Mucosa of rectum (tissue), 2 donors: Measurements from ENCODE around the gene CEP162.
"Not testable (repeated sequence)": the region's sequence is repeated elsewhere in the genome, so short reads cannot be mapped to it uniquely, and the experiment has no call there.

ENCODE experiments used
- H3K27ac ChIP-seq, 2 donors: one replicate each; pipeline ENCODE4 v1.7.0; 2013; ENCODE audit warnings: inconsistent platforms in 2 of 2, low read depth in 2 of 2, low read length in 2 of 2
- H3K27me3 ChIP-seq, 2 donors: one replicate each; pipeline ENCODE4 v1.7.0; 2013; ENCODE audit warnings: low read length in 2 of 2; ENCODE audit not compliant: control insufficient read depth in 2 of 2, insufficient read depth in 2 of 2
- H3K36me3 ChIP-seq, 2 donors: one replicate each; pipeline ENCODE4 v1.7.0; 2013; ENCODE audit warnings: low read length in 2 of 2; ENCODE audit not compliant: control insufficient read depth in 2 of 2, insufficient read depth in 2 of 2
- H3K4me1 ChIP-seq, 2 donors: one replicate each; pipeline ENCODE4 v1.7.0; 2013; ENCODE audit warnings: low read length in 2 of 2, mild to moderate bottlenecking in 1 of 2; ENCODE audit not compliant: control insufficient read depth in 2 of 2, insufficient read depth in 2 of 2
- H3K4me3 ChIP-seq, 2 donors: one replicate each; pipeline ENCODE4 v1.7.0; 2013; ENCODE audit warnings: low read length in 2 of 2
- H3K9ac ChIP-seq, 2 donors: one replicate each; pipeline ENCODE4 v1.7.0; 2013; ENCODE audit warnings: low read length in 2 of 2, low read depth in 1 of 2, mild to moderate bottlenecking in 1 of 2
- H3K9me3 ChIP-seq, 2 donors: one replicate each; pipeline ENCODE4 v1.7.0; 2013; ENCODE audit warnings: low read length in 2 of 2; ENCODE audit not compliant: control insufficient read depth in 2 of 2
- donor health status: healthy.
- donor health status: Normal muscosa, but diverticular disease.

The CEP162 gene

DNA sequence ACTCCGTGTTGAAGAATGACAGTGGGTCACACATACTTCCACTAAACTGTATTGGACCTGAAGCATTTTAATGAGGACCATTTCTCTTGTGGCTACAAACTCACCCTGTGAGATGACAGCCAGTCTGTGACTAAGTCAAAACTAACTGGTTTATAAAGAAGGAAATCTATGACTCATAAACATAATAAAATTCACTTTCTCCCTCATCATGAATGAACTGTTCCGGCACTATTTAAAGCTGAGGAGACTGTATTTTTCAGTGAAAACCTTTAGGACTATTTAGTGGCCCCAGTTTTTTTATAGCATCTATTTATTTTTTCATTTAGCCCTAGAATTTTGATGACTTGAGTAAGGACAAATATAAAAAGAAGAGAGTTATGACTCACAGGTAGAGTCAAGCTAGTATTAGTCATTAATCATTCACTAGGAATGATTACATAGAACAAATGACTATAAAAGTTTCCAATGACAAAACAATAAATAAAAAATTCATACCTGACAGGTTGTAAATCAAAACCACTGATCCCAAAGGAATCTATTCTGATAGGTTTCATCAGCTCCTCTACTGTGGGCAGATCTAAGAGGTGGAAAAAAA, 34.2 kb downstream of the CEP162 start:
- H3K36me3 ChIP-seq = peaks cover 25 to 27% of the 10 kb centered on the region in 2 donors
- H3K9ac ChIP-seq = no peak overlapping the region

DNA sequence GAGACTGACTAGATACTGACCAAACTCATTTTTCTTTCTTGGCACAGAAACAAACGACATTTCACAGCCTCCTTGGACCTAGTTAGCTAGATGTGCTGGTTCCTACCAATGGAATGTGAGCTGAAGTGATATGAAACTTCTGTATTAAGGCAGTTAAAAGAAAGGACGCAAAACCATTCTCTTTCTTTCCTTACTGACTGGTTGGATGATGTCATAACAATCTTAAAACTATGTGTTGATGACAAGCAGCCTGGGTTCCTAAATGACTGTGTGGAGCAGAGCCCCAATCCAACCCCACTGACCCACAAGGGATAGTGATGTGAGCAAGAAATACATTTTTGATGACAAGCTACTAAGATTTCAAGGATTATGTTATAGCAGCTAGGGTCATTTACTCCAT, 35.6 kb downstream of the CEP162 start:
- Histone ChIP-seq H3K9ac (no peak overlapping the region), H3K9me3 (no peaks in the 10 kb centered on the region), H3K4me3 (no peak overlapping the region), H3K36me3 (peaks cover 21 to 27% of the 10 kb centered on the region in 2 donors), H3K27ac (no peak overlapping the region), H3K27me3 (no peaks in the 10 kb centered on the region), H3K4me1 (no peaks in the 10 kb centered on the region)

More for the DNA sequence above, 34.2 kb downstream of the CEP162 start:
- no peak overlapping the region for H3K27ac ChIP-seq
- no peaks in the 10 kb centered on the region for H3K9me3 ChIP-seq
- no peak overlapping the region for H3K4me3 ChIP-seq
- H3K4me1 ChIP-seq = no peaks in the 10 kb centered on the region
- no peaks in the 10 kb centered on the region for H3K27me3 ChIP-seq

DNA sequence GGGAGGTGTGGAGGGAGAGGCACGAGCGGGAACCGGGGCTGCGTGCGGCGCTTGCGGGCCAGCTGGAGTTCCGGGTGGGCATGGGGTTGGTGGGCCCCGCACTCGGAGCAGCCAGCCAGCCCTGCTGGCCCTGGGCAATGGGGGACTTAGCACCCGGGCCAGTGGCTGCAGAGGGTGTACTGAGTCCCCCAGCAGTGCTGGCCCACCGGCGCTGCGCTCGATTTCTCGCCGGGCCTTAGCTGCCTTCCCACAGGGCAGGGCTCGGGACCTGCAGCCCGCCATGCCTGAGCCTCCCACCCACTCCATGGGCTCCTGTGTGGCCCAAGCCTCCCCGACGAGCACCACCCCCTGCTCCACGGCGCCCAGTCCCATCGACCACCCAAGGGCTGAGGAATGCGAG, 38.1 kb downstream of the CEP162 start:
- not testable (repeated sequence) for H3K4me1 ChIP-seq, H3K4me3 ChIP-seq, H3K9ac ChIP-seq, H3K9me3 ChIP-seq, H3K27ac ChIP-seq, H3K27me3 ChIP-seq
- H3K36me3 ChIP-seq = peaks cover 18 to 31% of the 10 kb centered on the region in 2 donors

DNA sequence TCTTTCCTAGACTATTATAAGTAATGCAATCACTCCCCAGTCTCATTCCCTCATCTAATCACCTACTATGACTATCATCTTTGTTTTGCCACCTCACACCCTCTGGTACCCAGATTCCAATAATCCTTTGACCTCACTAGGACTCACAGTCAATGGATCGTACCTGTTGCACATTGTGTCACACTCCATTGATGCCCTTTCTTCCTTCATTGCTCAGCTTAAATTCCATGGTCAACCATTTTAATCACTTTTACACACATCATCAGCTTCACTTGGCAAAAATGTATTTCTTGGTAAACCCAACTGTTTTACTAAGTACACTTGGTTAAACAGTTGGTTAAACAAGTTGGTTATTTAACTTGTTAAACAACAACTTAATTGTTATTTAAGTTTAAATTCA, 44.0 kb downstream of the CEP162 start:
- Histone ChIP-seq H3K27me3 (no peaks in the 10 kb centered on the region), H3K36me3 (peaks cover 4 to 8% of the 10 kb centered on the region in 2 donors), H3K9ac (no peak overlapping the region), H3K4me3 (no peak overlapping the region), H3K4me1 (no peaks in the 10 kb centered on the region), H3K27ac (no peak overlapping the region), H3K9me3 (no peaks in the 10 kb centered on the region)

DNA sequence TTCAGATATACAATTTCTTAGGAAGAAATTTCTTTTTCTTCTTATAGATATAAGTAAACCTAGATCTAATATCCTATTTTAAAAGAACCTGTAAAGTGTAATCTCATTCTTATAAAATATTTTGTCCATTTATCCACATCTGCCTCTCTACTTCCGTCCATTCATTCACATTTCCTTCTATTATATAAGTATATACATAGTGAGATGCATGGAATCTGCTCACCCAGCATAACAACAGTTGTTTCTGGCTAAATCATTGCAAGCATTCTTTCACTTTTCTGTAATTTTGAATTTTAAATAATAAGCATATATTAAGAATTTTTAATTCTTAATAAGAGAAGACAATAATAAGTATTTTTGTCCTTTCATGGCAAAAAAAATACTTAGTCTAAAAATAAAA, 45.4 kb downstream of the CEP162 start:
- no peak overlapping the region for H3K9ac ChIP-seq
- H3K4me3 ChIP-seq = no peak overlapping the region
- H3K36me3 ChIP-seq = peaks cover 4 to 8% of the 10 kb centered on the region in 2 donors
- no peaks in the 10 kb centered on the region for H3K27me3 ChIP-seq
- H3K4me1 ChIP-seq = no peaks in the 10 kb centered on the region
- no peak overlapping the region for H3K27ac ChIP-seq
- H3K9me3 ChIP-seq = no peaks in the 10 kb centered on the region

DNA sequence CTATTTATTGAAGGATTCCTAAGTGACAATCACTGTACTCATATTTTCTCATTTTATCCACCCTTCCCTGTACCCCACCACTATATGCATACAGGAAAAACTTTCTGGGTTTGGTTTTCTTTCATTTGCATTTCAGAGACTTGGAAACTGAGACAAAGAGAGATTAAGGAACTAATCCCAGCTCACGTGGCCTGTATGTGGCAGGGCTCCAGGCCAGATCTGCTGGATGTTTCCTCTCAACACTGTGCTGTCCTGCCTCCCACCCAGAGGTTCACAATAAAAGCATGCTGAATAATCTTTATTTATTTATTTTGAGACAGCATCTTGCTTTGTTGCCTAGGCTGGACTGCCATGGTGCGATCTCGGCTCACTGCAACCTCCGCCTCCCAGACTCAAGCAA, 50.2 kb downstream of the CEP162 start:
- H3K36me3 ChIP-seq = peaks cover 0 to under 1% of the 10 kb centered on the region in 2 donors
- no peaks in the 10 kb centered on the region for H3K9me3 ChIP-seq
- H3K27me3 ChIP-seq = no peaks in the 10 kb centered on the region
- no peak overlapping the region for H3K9ac ChIP-seq
- H3K4me1 ChIP-seq = no peaks in the 10 kb centered on the region
- H3K4me3 ChIP-seq = no peak overlapping the region
- no peak overlapping the region for H3K27ac ChIP-seq

DNA sequence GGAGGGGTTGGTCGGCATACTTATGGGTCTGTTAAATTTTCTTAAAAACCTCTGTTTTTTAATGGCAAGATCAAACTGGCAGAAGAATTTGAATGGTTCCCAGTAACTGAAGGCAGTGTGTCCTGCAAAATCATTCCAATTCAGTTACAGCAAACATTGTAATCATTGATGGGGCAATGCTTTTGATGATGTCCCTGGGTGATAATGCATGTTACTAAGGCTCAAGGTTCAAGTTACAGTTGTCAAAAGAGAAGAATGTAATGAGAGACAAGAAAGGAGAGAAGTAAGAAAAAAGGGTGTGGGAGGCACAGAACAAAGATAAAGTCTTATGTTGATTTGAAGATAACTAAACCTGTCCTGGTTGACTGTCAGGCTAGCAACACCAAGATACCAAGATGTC, 54.9 kb downstream of the CEP162 start:
- Histone ChIP-seq H3K9me3 (no peaks in the 10 kb centered on the region), H3K36me3 (peaks cover 0 to 8% of the 10 kb centered on the region in 2 donors), H3K4me1 (no peaks in the 10 kb centered on the region), H3K4me3 (no peak overlapping the region), H3K9ac (no peak overlapping the region), H3K27ac (no peak overlapping the region), H3K27me3 (no peaks in the 10 kb centered on the region)

DNA sequence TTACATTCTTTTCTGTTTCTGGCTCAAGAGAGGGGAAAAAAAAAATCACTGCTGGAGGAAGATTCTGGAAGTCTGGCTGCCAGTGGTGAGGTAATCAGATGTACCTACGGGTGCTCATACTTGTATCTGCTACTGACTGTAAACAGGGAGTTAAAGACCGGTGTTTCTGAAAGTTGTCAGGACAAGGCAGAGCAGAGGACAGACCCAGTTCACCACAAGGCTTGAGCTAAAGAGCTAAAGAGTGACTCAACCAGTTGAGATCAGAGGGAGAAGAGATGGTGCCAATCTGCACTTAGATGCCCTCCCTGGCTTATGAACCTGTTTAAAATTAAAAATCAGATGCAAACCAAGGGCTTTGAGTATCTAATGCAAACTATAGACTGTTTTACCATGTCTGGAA, 55.4 kb downstream of the CEP162 start:
- Histone ChIP-seq H3K9ac (no peak overlapping the region), H3K27ac (no peak overlapping the region), H3K27me3 (no peaks in the 10 kb centered on the region), H3K9me3 (no peaks in the 10 kb centered on the region), H3K4me3 (no peak overlapping the region), H3K36me3 (peaks cover 0 to 12% of the 10 kb centered on the region in 2 donors), H3K4me1 (no peaks in the 10 kb centered on the region)

DNA sequence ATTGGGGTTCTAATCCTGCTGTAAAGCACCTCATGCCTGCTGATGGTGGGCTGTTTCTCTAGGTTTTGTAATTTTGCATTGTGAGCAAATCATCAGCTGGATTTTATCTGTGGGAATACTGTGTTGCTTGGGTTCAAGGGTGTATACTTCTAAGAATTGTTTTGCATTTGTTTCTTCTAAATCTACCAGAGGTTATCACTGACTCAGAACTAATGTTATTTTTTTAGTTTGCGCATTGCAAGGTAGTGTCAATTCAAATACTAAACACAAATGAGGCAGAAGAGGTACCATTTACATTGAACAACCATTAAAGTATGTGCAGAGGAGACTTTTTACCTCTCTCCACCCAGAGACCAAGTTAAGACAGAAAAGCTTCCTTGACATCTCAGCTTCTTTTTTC, 60.0 kb downstream of the CEP162 start:
- Histone ChIP-seq H3K4me3 (no peak overlapping the region), H3K36me3 (peaks cover 0 to 16% of the 10 kb centered on the region in 2 donors), H3K27me3 (no peaks in the 10 kb centered on the region), H3K4me1 (no peaks in the 10 kb centered on the region), H3K27ac (no peak overlapping the region), H3K9me3 (no peaks in the 10 kb centered on the region), H3K9ac (no peak overlapping the region)

DNA sequence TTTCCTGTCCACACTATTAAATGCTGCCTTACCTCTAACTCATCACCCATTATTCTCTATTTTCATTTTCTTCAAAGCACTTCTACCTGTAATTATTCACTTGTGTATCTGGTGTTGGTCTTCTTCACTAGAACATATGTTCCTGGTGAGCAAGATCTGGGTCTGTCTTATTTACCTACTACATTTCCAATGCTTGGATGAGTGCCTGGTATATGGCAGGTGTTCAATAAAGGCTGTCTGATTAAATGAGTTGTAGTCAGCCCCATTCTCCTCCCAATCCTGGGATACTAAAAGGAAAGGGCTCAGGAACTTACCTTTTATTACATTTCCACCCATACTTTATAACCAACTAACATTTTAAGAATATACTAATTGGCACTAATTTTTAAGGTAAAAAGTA, 61.0 kb downstream of the CEP162 start:
- peaks cover 0 to 18% of the 10 kb centered on the region in 2 donors for H3K36me3 ChIP-seq
- H3K4me3 ChIP-seq = no peak overlapping the region
- no peaks in the 10 kb centered on the region for H3K4me1 ChIP-seq
- H3K27me3 ChIP-seq = no peaks in the 10 kb centered on the region
- H3K27ac ChIP-seq = no peak overlapping the region
- H3K9me3 ChIP-seq = no peaks in the 10 kb centered on the region
- no peak overlapping the region for H3K9ac ChIP-seq

DNA sequence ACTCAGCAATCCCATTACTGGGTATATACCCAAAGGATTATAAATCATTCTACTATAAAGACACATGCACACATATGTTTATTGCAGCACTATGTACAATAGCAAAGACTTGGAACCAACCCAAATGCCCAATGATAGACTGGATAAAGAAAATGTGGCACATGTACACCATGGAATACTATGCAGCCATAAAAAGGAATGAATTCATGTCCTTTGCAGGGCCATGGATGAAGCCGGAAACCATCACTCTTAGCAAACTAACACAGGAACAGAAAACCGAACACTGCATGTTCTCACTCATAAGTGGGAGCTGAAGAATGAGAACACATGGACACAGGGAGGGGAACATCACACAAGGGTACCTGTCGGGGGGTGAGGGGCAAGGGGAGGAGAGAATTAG, 63.1 kb downstream of the CEP162 start:
- H3K27ac ChIP-seq, H3K9ac ChIP-seq, H3K9me3 ChIP-seq, H3K27me3 ChIP-seq, H3K4me3 ChIP-seq, H3K4me1 ChIP-seq: not testable (repeated sequence)
- H3K36me3 ChIP-seq = peaks cover 3 to 12% of the 10 kb centered on the region in 2 donors
